GM12875 (cell line): ENCODE results near the gene WDR70.

Source experiments
- H3K4me3 ChIP-seq: one replicate; pipeline ENCODE4 v1.5.1; 2011; ENCODE audit warnings: low read depth, low read length, control low read depth
- TF ChIP-seq, protein P1 (sequence below): IDR thresholded peaks from 2 replicates; pipeline ENCODE4 v1.5.1; 2011; ENCODE audit warnings: low read depth, mild to moderate bottlenecking, control low read depth, inconsistent platforms, low read length, moderate library complexity, borderline replicate concordance; ENCODE audit not compliant: insufficient read depth

The WDR70 gene

DNA sequence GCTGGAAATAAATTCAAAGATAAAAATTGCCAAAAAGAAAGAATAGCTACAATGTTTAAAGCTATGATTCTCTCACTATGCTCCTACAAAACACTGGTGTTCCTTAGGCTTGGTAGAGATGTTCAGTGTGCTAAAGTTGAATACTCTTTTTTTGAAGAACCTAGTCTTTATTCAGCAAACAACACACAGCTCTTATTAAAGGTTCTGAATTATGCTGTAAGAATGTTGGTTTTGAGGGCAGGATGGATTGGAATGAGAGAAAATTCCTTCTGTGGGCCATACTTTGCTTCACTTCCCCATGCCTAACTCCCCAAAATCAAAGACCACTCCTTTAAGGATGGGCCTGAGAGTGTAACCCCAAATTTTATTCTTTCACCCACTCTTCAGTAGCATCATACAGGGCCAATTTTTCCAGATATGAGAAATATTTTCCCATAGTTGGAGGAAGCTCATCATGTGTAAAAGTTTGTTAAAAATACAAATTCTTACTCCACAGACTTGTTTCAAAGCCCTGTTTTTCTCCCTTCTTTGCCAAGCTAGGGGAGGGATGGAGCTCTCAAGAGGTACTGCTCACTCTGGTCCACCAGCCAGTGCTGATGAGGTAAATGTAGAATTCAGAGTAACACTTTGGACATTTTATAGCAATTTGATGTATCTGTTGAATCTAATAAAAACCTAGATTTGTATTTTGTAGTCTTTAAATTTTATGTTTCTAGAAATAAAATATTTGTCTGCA, 361.4 kb downstream of the WDR70 start:
- TF ChIP-seq, protein P1, sequence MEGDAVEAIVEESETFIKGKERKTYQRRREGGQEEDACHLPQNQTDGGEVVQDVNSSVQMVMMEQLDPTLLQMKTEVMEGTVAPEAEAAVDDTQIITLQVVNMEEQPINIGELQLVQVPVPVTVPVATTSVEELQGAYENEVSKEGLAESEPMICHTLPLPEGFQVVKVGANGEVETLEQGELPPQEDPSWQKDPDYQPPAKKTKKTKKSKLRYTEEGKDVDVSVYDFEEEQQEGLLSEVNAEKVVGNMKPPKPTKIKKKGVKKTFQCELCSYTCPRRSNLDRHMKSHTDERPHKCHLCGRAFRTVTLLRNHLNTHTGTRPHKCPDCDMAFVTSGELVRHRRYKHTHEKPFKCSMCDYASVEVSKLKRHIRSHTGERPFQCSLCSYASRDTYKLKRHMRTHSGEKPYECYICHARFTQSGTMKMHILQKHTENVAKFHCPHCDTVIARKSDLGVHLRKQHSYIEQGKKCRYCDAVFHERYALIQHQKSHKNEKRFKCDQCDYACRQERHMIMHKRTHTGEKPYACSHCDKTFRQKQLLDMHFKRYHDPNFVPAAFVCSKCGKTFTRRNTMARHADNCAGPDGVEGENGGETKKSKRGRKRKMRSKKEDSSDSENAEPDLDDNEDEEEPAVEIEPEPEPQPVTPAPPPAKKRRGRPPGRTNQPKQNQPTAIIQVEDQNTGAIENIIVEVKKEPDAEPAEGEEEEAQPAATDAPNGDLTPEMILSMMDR = no peak
- H3K4me3 ChIP-seq = no peak overlapping the region

- H3K4me3 ChIP-seq = no peak overlapping the region
- TF ChIP-seq, protein P1 = no peak
These were observed 363.0 kb downstream of the WDR70 start for GRCh38 chr5:37742111-37742510.

- TF ChIP-seq, protein P1 = no peak
- no peak overlapping the region for H3K4me3 ChIP-seq
These were observed 372.1 kb downstream of the WDR70 start for GRCh38 chr5:37751227-37751626.

DNA sequence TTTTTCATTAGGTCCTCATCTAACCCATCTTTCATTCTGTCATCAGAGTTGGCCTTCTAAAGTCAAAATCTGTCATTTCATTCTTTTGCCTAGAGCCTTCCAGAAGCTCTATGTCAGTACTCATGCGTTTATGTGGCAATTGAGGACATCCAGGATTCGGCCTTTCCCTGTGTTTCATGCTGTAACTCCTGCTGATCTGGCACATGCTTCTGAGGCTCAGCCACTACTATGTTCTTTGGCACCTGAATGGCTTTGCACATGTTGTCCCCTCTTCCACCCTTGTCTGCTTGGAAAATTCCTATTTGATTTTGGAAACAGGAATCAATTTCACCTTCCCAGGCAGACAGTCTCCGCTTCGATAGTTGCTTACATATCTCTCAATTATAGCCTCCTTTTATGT, 375.9 kb downstream of the WDR70 start:
- H3K4me3 ChIP-seq = no peak overlapping the region
- TF ChIP-seq, protein P1 = no peak

- TF ChIP-seq, protein P1 = no peak
- no peak overlapping the region for H3K4me3 ChIP-seq
These were observed 376.5 kb downstream of the WDR70 start for GRCh38 chr5:37755581-37755980.

- TF ChIP-seq, protein P1 = no peak
- no peak overlapping the region for H3K4me3 ChIP-seq
These were observed 377.1 kb downstream of the WDR70 start for GRCh38 chr5:37756248-37756647.

DNA sequence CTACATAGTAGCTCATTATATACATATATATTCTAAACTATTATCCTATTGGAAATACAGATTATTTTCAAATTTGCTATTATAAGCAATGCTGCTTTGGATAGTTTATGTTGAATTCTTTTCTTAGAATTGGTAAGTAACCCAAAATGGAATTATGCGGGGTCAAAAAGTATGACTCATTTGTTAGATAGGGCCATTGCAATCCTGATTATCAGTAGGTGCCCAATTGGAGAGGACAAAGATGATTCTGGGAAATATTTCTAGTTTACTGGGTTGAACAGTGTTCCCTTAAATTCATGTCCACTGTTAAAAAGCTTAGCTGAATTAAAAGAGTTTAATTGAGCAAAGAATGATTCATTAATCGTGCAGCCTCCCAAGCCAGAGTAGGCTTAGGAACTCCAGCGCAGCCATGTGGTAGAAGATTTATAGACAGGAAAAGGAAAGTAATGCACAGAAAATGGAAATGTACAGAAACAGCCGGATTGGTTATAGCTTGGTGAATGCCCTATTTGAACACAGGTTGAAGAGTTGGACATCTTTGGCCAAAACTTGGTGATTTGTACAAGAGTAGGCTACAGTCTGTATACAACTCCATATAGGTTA, 379.0 kb downstream of the WDR70 start:
- TF ChIP-seq, protein P1 = no peak
- no peak overlapping the region for H3K4me3 ChIP-seq
